GM21786 (cell line): Measurements from ENCODE around the gene BHLHE41.

Experiments used
- ATAC-seq: cut with Tn5 transposase; IDR thresholded peaks from one replicate; pipeline ENCODE4 v1.9.1; 2021; ENCODE audit not compliant: unreplicated experiment

BHLHE41 gene

GRCh38 chr12:26090836-26091510 is 33.9 kb downstream of the BHLHE41 start:
- ATAC-seq, result no peak

GRCh38 chr12:26088998-26089397 is 35.8 kb downstream of the BHLHE41 start:
- ATAC-seq, result peak; percentile 97

- no peak for ATAC-seq
These were observed 37.9 kb downstream of the BHLHE41 start for GRCh38 chr12:26086936-26087335.

DNA sequence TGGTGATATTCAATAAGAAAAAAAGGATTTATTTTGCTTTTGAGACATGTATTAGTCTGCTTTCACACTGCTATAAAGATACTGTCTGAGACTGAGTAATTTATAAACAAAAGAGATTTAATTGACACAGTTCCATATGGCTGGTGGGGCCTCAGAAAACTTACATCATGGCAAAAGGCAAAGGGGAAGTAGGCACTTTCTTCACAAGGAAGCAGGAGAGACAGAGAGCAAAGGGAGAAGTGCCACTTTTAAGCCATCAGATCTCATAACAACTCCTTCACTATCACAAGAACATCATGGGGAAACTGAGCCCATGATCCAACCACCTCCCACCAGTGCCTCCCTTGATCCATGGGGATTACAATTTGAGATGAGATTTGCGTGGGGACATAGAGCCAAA is 43.9 kb downstream of the BHLHE41 start:
- ATAC-seq, result no peak

DNA sequence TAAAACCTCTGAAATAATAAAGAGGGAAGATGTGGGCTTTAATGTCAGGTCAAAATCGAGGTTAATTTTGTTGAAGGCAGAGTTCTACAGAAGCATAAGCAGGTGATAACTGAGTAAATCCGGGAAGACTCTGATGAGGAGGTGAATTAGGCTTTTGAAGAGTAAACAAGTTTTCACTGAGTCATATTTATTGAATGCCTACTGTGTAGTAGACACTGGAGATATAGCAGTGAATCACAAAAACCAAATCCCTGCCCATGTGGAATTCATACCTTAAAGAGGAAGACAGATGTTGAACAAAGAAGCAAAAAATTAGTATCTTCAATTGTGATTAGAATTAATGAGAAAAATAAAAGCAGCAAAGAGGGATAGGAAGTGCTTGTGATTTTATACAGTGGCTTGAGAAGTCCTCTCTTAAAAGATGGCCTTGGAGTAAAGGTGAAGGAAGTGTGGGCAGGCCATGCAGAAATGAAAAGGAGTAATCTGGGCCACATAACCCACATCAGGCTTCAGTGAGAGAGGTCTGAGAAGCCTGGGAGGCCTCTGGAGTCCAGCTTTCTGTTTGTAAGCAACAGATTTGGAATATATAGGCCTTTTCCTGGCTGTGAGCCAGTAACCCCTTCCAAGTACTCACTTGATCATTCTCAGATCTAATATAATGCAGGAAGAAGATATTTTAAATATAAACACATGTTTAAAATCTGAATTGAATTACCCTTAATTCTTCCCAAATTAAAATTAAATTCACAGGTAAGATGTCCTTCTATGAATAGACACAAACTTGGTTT is 46.7 kb downstream of the BHLHE41 start:
- ATAC-seq, result no peak
